ENCODE measurements around the gene C8G. TPM values are rescaled to one million over a fixed set of nuclear protein-coding genes. Genes with fewer than 3 reads are reported as not detected.

The C8G gene
- total and polyA plus RNA-seq, 2 of the 13 experiments (the other 11 are each of a cell fraction or from before 2014, with no cell fraction given): 4.9 to 12.8 TPM

- TF ChIP-seq ZHX1 (CRISPR knock-in tag; IDR thresholded peaks at IDR 0.05; ENCODE audit: low read depth) (no peak), ZNF484 (CRISPR knock-in tag; IDR thresholded peaks at IDR 0.05; ENCODE audit: borderline replicate concordance, low read depth) (no peak), ELF3 (CRISPR knock-in tag; IDR thresholded peaks at IDR 0.05) (no peak), SMAD9 (CRISPR knock-in tag; IDR thresholded peaks at IDR 0.05) (no peak), FOSL1 (CRISPR knock-in tag; IDR thresholded peaks at IDR 0.05; ENCODE audit: borderline replicate concordance) (no peak), IKZF4 (CRISPR knock-in tag; IDR thresholded peaks at IDR 0.05; ENCODE audit: borderline replicate concordance, low read depth, not compliant biosample characterization) (peak; percentile 37), ZNF33B (CRISPR knock-in tag; IDR thresholded peaks at IDR 0.05) (no peak), U2AF2 (IDR thresholded peaks at IDR 0.05; ENCODE audit: low read depth, low read length) (no peak), NFIC (IDR thresholded peaks at IDR 0.05; ENCODE audit: low read length) (no peak), ZFX (CRISPR knock-in tag; IDR thresholded peaks at IDR 0.05; ENCODE audit: low read depth) (peak; percentile 34; the same call in 1 of the 2 replicates), NR2F6 (IDR thresholded peaks at IDR 0.05) (peak; percentile 56; the same call in 1 of the 2 replicates), NR2F6 (CRISPR knock-in tag; IDR thresholded peaks at IDR 0.05) (peak; percentile 53; the same call in 1 of the 2 replicates), PRDM4 (CRISPR knock-in tag; IDR thresholded peaks at IDR 0.05; ENCODE audit: borderline replicate concordance) (no peak), ZNF816 (CRISPR knock-in tag; IDR thresholded peaks at IDR 0.05; ENCODE audit: borderline replicate concordance) (no peak), GLMP (CRISPR knock-in tag; IDR thresholded peaks at IDR 0.05; ENCODE audit: borderline replicate concordance) (no peak), RORA (CRISPR knock-in tag; IDR thresholded peaks at IDR 0.05) (no peak), GFI1 (CRISPR knock-in tag; IDR thresholded peaks at IDR 0.05; ENCODE audit: borderline replicate concordance) (no peak), RARA (CRISPR knock-in tag; IDR thresholded peaks at IDR 0.05) (peak; percentile 40; the same call in 1 of the 2 replicates), ZNF143 (CRISPR knock-in tag; IDR thresholded peaks at IDR 0.05) (no peak), SOX6 (IDR thresholded peaks at IDR 0.05) (no peak), SOX6 (CRISPR knock-in tag; IDR thresholded peaks at IDR 0.05) (0 out of 2 replicates have a peak, but pooled peaks have one; percentile 6)
- TF ChIP-seq, protein P1, sequence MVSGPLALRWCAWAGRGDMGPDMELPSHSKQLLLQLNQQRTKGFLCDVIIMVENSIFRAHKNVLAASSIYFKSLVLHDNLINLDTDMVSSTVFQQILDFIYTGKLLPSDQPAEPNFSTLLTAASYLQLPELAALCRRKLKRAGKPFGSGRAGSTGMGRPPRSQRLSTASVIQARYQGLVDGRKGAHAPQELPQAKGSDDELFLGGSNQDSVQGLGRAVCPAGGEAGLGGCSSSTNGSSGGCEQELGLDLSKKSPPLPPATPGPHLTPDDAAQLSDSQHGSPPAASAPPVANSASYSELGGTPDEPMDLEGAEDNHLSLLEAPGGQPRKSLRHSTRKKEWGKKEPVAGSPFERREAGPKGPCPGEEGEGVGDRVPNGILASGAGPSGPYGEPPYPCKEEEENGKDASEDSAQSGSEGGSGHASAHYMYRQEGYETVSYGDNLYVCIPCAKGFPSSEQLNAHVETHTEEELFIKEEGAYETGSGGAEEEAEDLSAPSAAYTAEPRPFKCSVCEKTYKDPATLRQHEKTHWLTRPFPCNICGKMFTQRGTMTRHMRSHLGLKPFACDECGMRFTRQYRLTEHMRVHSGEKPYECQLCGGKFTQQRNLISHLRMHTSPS (CRISPR knock-in tag; IDR thresholded peaks at IDR 0.05; ENCODE audit: low read depth): no peak
These were observed 23.5 kb downstream of the C8G start (continued) for GRCh38 chr9:136968333-136969127.
